ENCODE data around the gene MINDY1. TPM values are rescaled to one million over a fixed set of nuclear protein-coding genes. Genes with fewer than 3 reads are reported as not detected.

Gene MINDY1
- total RNA-seq, 2 donors from 2014 or later = 16.9 to 28.3 TPM

GRCh38 chr1:151011154-151011850 lies 4.6 kb upstream of the MINDY1 start:
- peaks cover 24 to 42% of the 10 kb centered on the region in 2 donors for H3K4me1 ChIP-seq (ENCODE audit: control insufficient read depth in 1 of 2, low read depth in 2 of 2)
- ATAC-seq (ENCODE audit: insufficient number of reproducible peaks, low FRiP score, low read depth) = no peak
- no peaks in the 10 kb centered on the region for H3K9me3 ChIP-seq
- no peak overlapping the region for H3K27ac ChIP-seq
- no peak for TF ChIP-seq CTCF (IDR thresholded peaks at IDR 0.05)
- no peaks in the 10 kb centered on the region for H3K27me3 ChIP-seq (replicated peaks; ENCODE audit: insufficient read depth)
- H3K36me3 ChIP-seq = no peaks in the 10 kb centered on the region
- DNase-seq (ENCODE audit: low spot score) = no peak
- no peak overlapping the region for H3K4me3 ChIP-seq

GRCh38 chr1:151010346-151010726 lies 3.6 kb upstream of the MINDY1 start:
- no peaks in the 10 kb centered on the region for H3K9me3 ChIP-seq
- no peak for TF ChIP-seq CTCF (IDR thresholded peaks at IDR 0.05)
- H3K4me3 ChIP-seq = no peak overlapping the region
- peaks cover 26 to 46% of the 10 kb centered on the region in 2 donors for H3K4me1 ChIP-seq (ENCODE audit: control insufficient read depth in 1 of 2, low read depth in 2 of 2)
- no peaks in the 10 kb centered on the region for H3K36me3 ChIP-seq
- ATAC-seq (ENCODE audit: insufficient number of reproducible peaks, low FRiP score, low read depth) (no peak), DNase-seq (ENCODE audit: low spot score) (no peak)
- no peak overlapping the region for H3K27ac ChIP-seq
- no peaks in the 10 kb centered on the region for H3K27me3 ChIP-seq (replicated peaks; ENCODE audit: insufficient read depth)

- no peaks in the 10 kb centered on the region for H3K9me3 ChIP-seq
- H3K27ac ChIP-seq = peak overlapping the region; percentile 69 to 73
- H3K27me3 ChIP-seq (replicated peaks; ENCODE audit: insufficient read depth) = no peaks in the 10 kb centered on the region
- peak overlapping the region; percentile 72 for H3K4me3 ChIP-seq
- ATAC-seq (ENCODE audit: insufficient number of reproducible peaks, low FRiP score, low read depth) (no peak), DNase-seq (ENCODE audit: low spot score) (no peak)
- no peaks in the 10 kb centered on the region for H3K36me3 ChIP-seq
- no peak for TF ChIP-seq CTCF (IDR thresholded peaks at IDR 0.05)
- peaks cover 31 to 51% of the 10 kb centered on the region in 2 donors for H3K4me1 ChIP-seq (ENCODE audit: control insufficient read depth in 1 of 2, low read depth in 2 of 2)
Observed at GRCh38 chr1:151009674-151010345, 3.1 kb upstream of the MINDY1 start.

GRCh38 chr1:151009206-151009587 lies 2.5 kb upstream of the MINDY1 start:
- Histone ChIP-seq H3K27me3 (replicated peaks; ENCODE audit: insufficient read depth) (no peaks in the 10 kb centered on the region), H3K9me3 (no peaks in the 10 kb centered on the region), H3K27ac (peak overlapping the region; percentile 69 to 73), H3K4me1 (ENCODE audit: control insufficient read depth in 1 of 2, low read depth in 2 of 2) (peaks cover 34 to 56% of the 10 kb centered on the region in 2 donors), H3K4me3 (peak overlapping the region; percentile 72), H3K36me3 (no peaks in the 10 kb centered on the region)
- ATAC-seq (ENCODE audit: insufficient number of reproducible peaks, low FRiP score, low read depth) = no peak
- no peak for TF ChIP-seq CTCF (IDR thresholded peaks at IDR 0.05)
- DNase-seq (ENCODE audit: low spot score) = no peak

Measured in thoracic aorta (tissue), 2 donors.